Type B pancreatic cell (in vitro differentiated cells): ENCODE results near the gene FAM20C. TPM values are rescaled to one million over a fixed set of nuclear protein-coding genes. Genes with fewer than 3 reads are reported as not detected.
"Not testable (repeated sequence)": the region's sequence is repeated elsewhere in the genome, so short reads cannot be mapped to it uniquely, and the experiment has no call there.

ENCODE experiments used
- DNase-seq: peaks from one replicate; pipeline ENCODE4 v3.0.0; 2021; ENCODE audit warnings: mixed read lengths; ENCODE audit not compliant: unreplicated experiment; ENCODE audit errors: extremely low spot score
- H3K27ac Mint-ChIP-seq: 2 replicates; pipeline ENCODE4 v1.8.0; 2021; ENCODE audit warnings: mild to moderate bottlenecking, mixed read lengths
- H3K27me3 Mint-ChIP-seq: 2 replicates; pipeline ENCODE4 v1.8.0; 2021; ENCODE audit warnings: mixed read lengths
- H3K36me3 Mint-ChIP-seq: 2 replicates; pipeline ENCODE4 v1.8.0; 2021; ENCODE audit warnings: mixed read lengths
- H3K4me1 Mint-ChIP-seq: one replicate; pipeline ENCODE4 v1.8.0; 2021; ENCODE audit warnings: mixed read lengths; ENCODE audit not compliant: unreplicated experiment
- H3K4me3 Mint-ChIP-seq: 2 replicates; pipeline ENCODE4 v1.8.0; 2021; ENCODE audit warnings: mild to moderate bottlenecking, mixed read lengths
- H3K9me3 Mint-ChIP-seq: 2 replicates; pipeline ENCODE4 v1.8.0; 2021; ENCODE audit warnings: mixed read lengths
- total RNA-seq: library from RNA; stranded (reverse); gene quantifications from 2 replicates; pipeline ENCODE4 v1.2.1, GENCODE V29; 2021; ENCODE audit warnings: low replicate concordance
- TF ChIP-seq, protein P1 (sequence below): fragments of 200-600 bp; sonication (generic); conservative IDR thresholded peaks from 2 replicates; pipeline ENCODE4 v1.5.0; 2021; ENCODE audit warnings: antibody characterized with exemption, mild to moderate bottlenecking

FAM20C gene
- total RNA-seq, 1 donor from 2014 or later: 18.1 TPM

DNA sequence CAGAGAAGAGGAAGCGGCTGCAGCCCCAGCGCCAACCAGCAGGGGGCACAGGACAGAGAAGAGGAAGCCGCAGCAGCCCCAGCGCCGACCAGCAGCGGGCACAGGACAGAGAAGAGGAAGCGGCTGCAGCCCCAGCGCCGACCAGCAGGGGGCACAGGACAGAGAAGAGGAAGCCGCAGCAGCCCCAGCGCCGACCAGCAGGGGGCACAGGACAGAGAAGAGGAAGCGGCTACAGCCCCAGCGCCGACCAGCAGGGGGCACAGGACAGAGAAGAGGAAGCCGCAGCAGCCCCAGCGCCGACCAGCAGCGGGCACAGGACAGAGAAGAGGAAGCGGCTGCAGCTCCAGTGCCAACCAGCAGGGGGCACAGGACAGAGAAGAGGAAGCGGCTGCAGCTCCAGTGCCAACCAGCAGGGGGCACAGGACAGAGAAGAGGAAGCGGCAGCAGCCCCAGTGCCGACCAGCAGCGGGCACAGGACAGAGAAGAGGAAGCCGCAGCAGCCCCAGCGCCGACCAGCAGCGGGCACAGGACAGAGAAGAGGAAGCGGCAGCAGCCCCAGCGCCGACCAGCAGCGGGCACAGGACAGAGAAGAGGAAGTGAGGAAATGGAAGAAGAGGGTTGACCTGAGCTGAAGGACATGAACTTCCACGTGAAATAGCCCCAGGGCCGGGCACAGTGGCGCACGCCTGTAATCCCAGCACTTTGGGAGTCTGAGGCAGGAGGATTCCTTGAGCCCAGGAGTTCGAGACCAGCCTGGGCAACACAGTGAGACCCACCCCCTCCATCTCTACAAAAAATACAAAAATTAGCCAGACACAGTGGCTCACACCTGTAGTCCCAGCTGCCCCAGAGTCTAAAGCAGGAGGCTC lies 71.3 kb downstream of the FAM20C start:
- not testable (repeated sequence) for H3K27ac Mint-ChIP-seq, H3K4me1 Mint-ChIP-seq, DNase-seq, H3K36me3 Mint-ChIP-seq, H3K9me3 Mint-ChIP-seq, H3K27me3 Mint-ChIP-seq, H3K4me3 Mint-ChIP-seq
- TF ChIP-seq, protein P1, sequence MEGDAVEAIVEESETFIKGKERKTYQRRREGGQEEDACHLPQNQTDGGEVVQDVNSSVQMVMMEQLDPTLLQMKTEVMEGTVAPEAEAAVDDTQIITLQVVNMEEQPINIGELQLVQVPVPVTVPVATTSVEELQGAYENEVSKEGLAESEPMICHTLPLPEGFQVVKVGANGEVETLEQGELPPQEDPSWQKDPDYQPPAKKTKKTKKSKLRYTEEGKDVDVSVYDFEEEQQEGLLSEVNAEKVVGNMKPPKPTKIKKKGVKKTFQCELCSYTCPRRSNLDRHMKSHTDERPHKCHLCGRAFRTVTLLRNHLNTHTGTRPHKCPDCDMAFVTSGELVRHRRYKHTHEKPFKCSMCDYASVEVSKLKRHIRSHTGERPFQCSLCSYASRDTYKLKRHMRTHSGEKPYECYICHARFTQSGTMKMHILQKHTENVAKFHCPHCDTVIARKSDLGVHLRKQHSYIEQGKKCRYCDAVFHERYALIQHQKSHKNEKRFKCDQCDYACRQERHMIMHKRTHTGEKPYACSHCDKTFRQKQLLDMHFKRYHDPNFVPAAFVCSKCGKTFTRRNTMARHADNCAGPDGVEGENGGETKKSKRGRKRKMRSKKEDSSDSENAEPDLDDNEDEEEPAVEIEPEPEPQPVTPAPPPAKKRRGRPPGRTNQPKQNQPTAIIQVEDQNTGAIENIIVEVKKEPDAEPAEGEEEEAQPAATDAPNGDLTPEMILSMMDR: peak; percentile 61

DNA sequence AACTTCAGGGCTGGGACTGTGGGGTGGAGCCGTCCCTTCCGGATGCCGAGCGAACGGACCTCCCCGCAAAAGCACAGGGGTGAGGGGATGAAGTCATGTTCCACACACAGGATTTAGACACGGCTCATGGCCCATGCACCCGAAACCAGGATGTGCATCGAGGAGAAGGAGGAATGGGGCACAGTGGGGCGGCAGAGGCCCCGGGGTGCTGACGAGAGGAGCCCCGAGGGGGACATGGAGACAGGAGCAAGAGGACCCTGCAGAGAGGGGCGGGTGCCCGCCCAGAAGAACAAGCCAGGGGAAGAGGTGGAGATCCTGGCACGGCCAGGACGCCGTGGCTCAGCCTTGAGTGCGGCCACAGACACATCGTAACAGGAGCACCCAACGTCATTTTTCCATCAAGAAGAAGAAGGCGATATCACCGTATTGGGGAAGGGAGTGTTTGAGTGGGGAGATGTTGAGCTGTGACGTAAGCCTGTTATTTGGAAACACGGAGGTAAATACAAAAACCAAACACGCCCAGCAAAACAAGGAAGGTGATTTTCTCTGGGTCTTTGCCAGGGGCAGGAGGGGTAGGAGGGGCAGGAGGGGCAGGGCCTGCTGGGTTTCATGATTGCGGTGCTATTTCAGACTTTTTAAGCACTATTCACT lies 72.3 kb downstream of the FAM20C start:
- TF ChIP-seq, protein P1: no peak
- Mint-ChIP-seq H3K4me3 (no peak overlapping the region), H3K36me3 (no peaks in the 10 kb centered on the region), H3K9me3 (no peaks in the 10 kb centered on the region), H3K4me1 (no peaks in the 10 kb centered on the region), H3K27ac (no peak overlapping the region), H3K27me3 (peaks cover 9% of the 10 kb centered on the region)
- no peak for DNase-seq

DNA sequence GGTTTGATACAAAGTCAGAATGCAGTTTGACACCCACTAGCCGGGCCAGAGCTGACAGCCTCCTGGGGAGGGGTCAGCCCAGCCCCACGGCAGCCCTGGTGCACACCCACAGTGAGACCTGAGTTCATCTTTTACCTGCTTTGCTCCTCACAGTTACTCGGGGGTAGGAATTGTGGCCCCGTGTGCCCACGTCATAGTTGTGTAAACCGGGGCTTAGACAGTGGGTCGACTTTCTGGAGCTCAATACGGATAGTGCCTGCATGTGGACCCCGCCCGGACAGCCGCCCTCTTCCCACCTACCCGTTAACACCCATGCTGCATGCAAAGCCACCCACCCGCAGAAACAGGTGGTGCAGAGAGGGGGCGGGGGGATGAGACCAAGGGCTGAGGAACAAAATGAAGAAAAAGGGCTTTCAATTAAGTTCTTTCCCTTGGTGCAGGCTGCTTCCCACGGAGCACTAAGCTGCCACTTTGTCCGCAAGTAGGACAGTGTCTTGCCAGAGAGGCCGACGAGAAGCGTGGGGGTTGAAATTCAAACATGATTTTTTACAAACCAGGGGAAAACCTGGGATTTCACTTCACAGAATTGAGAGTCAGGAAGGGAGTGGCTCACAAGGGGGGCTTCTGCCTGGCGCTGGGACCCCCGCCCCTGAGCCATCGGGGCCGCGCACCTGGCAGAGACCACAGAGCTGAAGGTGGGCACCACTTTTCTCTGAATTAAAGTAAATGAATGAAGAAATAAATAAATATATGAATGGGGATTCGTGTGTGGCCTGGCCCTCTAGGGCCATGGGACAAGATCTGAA lies 73.0 kb downstream of the FAM20C start:
- H3K27ac Mint-ChIP-seq: no peak overlapping the region
- DNase-seq: no peak

GRCh38 chr7:265998-266850 lies 73.9 kb downstream of the FAM20C start:
- H3K4me1 Mint-ChIP-seq: no peaks in the 10 kb centered on the region
- H3K27ac Mint-ChIP-seq: no peak overlapping the region
- peaks cover 9% of the 10 kb centered on the region for H3K27me3 Mint-ChIP-seq
- no peak overlapping the region for H3K4me3 Mint-ChIP-seq
- H3K36me3 Mint-ChIP-seq: no peaks in the 10 kb centered on the region
- no peaks in the 10 kb centered on the region for H3K9me3 Mint-ChIP-seq
- TF ChIP-seq, protein P1: no peak
- no peak for DNase-seq

More for the DNA sequence above, 73.0 kb downstream of the FAM20C start:
- no peaks in the 10 kb centered on the region for H3K36me3 Mint-ChIP-seq
- no peaks in the 10 kb centered on the region for H3K9me3 Mint-ChIP-seq
- H3K4me1 Mint-ChIP-seq: no peaks in the 10 kb centered on the region
- TF ChIP-seq, protein P1: no peak
- H3K4me3 Mint-ChIP-seq: no peak overlapping the region
- H3K27me3 Mint-ChIP-seq: peaks cover 9% of the 10 kb centered on the region
